ENCODE measurements around the gene PPP1R9B.

The PPP1R9B gene

GRCh38 chr17:50187394-50187725 lies 36.9 kb upstream of the PPP1R9B start:
- DNase-seq (ENCODE audit: low spot score), result no peak

GRCh38 chr17:50186661-50187393 lies 36.4 kb upstream of the PPP1R9B start:
- no peak for DNase-seq (ENCODE audit: low spot score)

GRCh38 chr17:50185631-50186471 lies 35.4 kb upstream of the PPP1R9B start:
- no peak for DNase-seq (ENCODE audit: low spot score)

- no peak for DNase-seq (ENCODE audit: low spot score)
These were observed 34.3 kb upstream of the PPP1R9B start for GRCh38 chr17:50184611-50185398.

- DNase-seq (ENCODE audit: low spot score), result no peak
These were observed 33.6 kb upstream of the PPP1R9B start for GRCh38 chr17:50184064-50184463.

GRCh38 chr17:50183421-50183994 lies 33.0 kb upstream of the PPP1R9B start:
- no peak for DNase-seq (ENCODE audit: low spot score)

- no peak for DNase-seq (ENCODE audit: low spot score)
These were observed 32.4 kb upstream of the PPP1R9B start for GRCh38 chr17:50182783-50183420.

GRCh38 chr17:50181591-50182560 lies 31.4 kb upstream of the PPP1R9B start:
- no peak for DNase-seq (ENCODE audit: low spot score)

- peak; percentile 57 for DNase-seq (ENCODE audit: low spot score)
These were observed 30.7 kb upstream of the PPP1R9B start for GRCh38 chr17:50181144-50181543.

- DNase-seq (ENCODE audit: low spot score), result no peak
These were observed 30.1 kb upstream of the PPP1R9B start for GRCh38 chr17:50180620-50181019.

GRCh38 chr17:50180111-50180510 lies 29.6 kb upstream of the PPP1R9B start:
- DNase-seq (ENCODE audit: low spot score), result no peak

GRCh38 chr17:50177983-50178834 lies 27.7 kb upstream of the PPP1R9B start:
- DNase-seq (ENCODE audit: low spot score), result no peak

- no peak for DNase-seq (ENCODE audit: low spot score)
These were observed 27.0 kb upstream of the PPP1R9B start for GRCh38 chr17:50177476-50177875.

GRCh38 chr17:50176559-50177357 lies 26.3 kb upstream of the PPP1R9B start:
- DNase-seq (ENCODE audit: low spot score), result no peak

GRCh38 chr17:50175035-50175807 lies 24.7 kb upstream of the PPP1R9B start:
- DNase-seq (ENCODE audit: low spot score), result no peak

- DNase-seq (ENCODE audit: low spot score), result no peak
These were observed 24.0 kb upstream of the PPP1R9B start for GRCh38 chr17:50174444-50174843.

GRCh38 chr17:50173335-50173941 lies 23.0 kb upstream of the PPP1R9B start:
- no peak for DNase-seq (ENCODE audit: low spot score)

GRCh38 chr17:50172936-50173334 lies 22.5 kb upstream of the PPP1R9B start:
- no peak for DNase-seq (ENCODE audit: low spot score)
